PC-9 (cell line): ENCODE measurements around the gene SECTM1.

Experiments
- CTCF ChIP-seq: fragments of 200-600 bp; sonication (generic); conservative IDR thresholded peaks from 2 replicates; pipeline ENCODE4 v1.6.1; 2017; ENCODE audit warnings: mixed run types, antibody characterized with exemption, mild to moderate bottlenecking, moderate library complexity
- EZH2 ChIP-seq: fragments of 200-600 bp; sonication (generic); IDR thresholded peaks from 2 replicates; pipeline ENCODE4 v1.8.0; 2017; ENCODE audit warnings: antibody characterized with exemption, low read depth

DNA sequence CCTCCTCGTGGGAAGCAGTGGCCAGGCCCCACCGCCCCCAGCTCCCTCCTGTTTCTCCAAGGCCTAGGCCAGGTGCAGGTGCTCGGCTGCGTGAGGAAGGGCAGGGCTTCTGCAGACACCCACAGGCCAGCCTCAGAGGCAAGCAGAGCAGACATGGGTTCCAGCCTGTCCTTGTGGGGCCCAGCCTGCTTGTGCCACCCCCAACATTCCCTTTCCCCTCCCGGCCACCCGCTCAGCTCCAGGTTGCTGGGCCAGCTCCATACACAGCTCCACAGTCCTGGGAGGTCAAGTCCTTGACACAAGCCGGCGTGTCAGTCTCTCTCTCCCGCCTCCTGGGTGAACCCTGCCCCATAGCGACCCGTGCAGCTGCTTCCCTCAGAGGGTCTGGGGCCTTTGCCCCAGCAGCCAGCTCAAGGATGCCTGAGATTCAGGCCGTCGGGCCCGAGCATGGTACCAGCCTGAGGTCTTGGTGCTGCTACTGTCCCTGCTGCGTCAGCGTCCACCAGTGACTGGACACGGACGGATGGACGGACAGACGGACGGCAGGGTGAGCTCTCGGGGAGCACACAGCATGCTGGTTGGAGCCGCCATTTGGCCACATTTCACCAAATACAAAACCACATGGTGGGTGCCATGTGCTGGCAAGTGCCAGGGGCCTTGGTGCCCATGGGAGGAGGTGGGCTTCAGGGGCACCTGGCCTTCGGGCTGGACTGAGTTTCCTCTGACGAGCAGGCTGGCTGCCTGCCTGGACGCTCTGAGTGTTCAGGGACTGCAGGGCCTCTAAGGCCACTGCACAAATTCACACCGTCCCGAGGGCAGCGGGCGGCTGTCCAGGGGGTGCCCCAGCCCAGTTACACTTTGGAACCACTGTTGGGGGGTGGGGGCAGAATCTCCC is 8.0 kb downstream of the SECTM1 start:
- TF ChIP-seq CTCF (no peak), EZH2 (no peak)
